H9 (cell line): ENCODE data around the gene AFAP1L2. TPM values are rescaled to one million over a fixed set of nuclear protein-coding genes. Genes with fewer than 3 reads are reported as not detected.

Experiments
- DNase-seq: peaks from one replicate; pipeline ENCODE4 v3.0.0-alpha.2; 2017
- H2AFZ ChIP-seq: one replicate; pipeline ENCODE4 v1.6.1; 2013; ENCODE audit warnings: mild to moderate bottlenecking, low read length, control low read depth, moderate library complexity
- H2AK5ac ChIP-seq: 2 replicates; pipeline ENCODE4 v1.6.1; 2013; ENCODE audit warnings: low read length, control low read depth, mixed read lengths; ENCODE audit not compliant: insufficient read length
- H2BK120ac ChIP-seq: one replicate; pipeline ENCODE4 v1.6.1; 2013; ENCODE audit warnings: low read depth, mild to moderate bottlenecking, low read length, control low read depth, inconsistent platforms; ENCODE audit not compliant: poor library complexity, severe bottlenecking
- H2BK12ac ChIP-seq: 2 replicates; pipeline ENCODE4 v1.6.1; 2013; ENCODE audit warnings: low read length, control low read depth, mixed read lengths, low read depth; ENCODE audit not compliant: insufficient read length
- H2BK15ac ChIP-seq: 2 replicates; pipeline ENCODE4 v1.6.1; 2013; ENCODE audit warnings: low read depth, low read length, control low read depth
- H2BK20ac ChIP-seq: one replicate; pipeline ENCODE4 v1.6.1; 2013; ENCODE audit warnings: low read depth, mild to moderate bottlenecking, low read length, control low read depth, inconsistent platforms; ENCODE audit not compliant: poor library complexity, severe bottlenecking
- H2BK5ac ChIP-seq: 2 replicates; pipeline ENCODE4 v1.6.1; 2013; ENCODE audit warnings: low read length, control low read depth, mixed read lengths; ENCODE audit not compliant: insufficient read length
- H3K14ac ChIP-seq: 2 replicates; pipeline ENCODE4 v1.6.1; 2013; ENCODE audit warnings: low read length, control low read depth; ENCODE audit not compliant: insufficient read depth
- H3K18ac ChIP-seq: 2 replicates; pipeline ENCODE4 v1.6.1; 2013; ENCODE audit warnings: low read depth, mild to moderate bottlenecking, mixed read lengths, low read length, control low read depth; ENCODE audit not compliant: insufficient read length
- H3K23ac ChIP-seq: 2 replicates; pipeline ENCODE4 v1.6.1; 2013; ENCODE audit warnings: low read length, control low read depth, mixed read lengths, low read depth; ENCODE audit not compliant: insufficient read length
- H3K23me2 ChIP-seq: 2 replicates; pipeline ENCODE4 v1.6.1; 2013; ENCODE audit warnings: low read depth, mild to moderate bottlenecking, mixed read lengths, low read length, control low read depth; ENCODE audit not compliant: insufficient read length, poor library complexity, severe bottlenecking
- H3K27ac ChIP-seq: 2 replicates; pipeline ENCODE4 v1.5.1; 2013; ENCODE audit warnings: low read length, control low read depth, mixed read lengths, low read depth; ENCODE audit not compliant: insufficient read length
- H3K27me3 ChIP-seq: 2 replicates; pipeline ENCODE4 v1.6.1; 2013; ENCODE audit warnings: low read length, control low read depth, inconsistent platforms; ENCODE audit not compliant: insufficient read depth
- H3K4ac ChIP-seq: 2 replicates; pipeline ENCODE4 v1.6.1; 2013; ENCODE audit warnings: low read depth, mild to moderate bottlenecking, control low read depth, inconsistent platforms, low read length, moderate library complexity
- H3K4me1 ChIP-seq: 2 replicates; pipeline ENCODE4 v1.6.1; 2013; ENCODE audit warnings: low read length, control low read depth, inconsistent platforms; ENCODE audit not compliant: insufficient read depth
- H3K4me2 ChIP-seq: 2 replicates; pipeline ENCODE4 v1.6.1; 2013; ENCODE audit warnings: low read length, control low read depth, mixed read lengths; ENCODE audit not compliant: insufficient read length, insufficient read depth
- H3K56ac ChIP-seq: 2 replicates; pipeline ENCODE4 v1.6.1; 2013; ENCODE audit warnings: low read depth, mild to moderate bottlenecking, mixed read lengths, low read length, control low read depth; ENCODE audit not compliant: insufficient read length
- H3K79me1 ChIP-seq: 2 replicates; pipeline ENCODE4 v1.6.1; 2013; ENCODE audit warnings: low read depth, mild to moderate bottlenecking, moderate library complexity, low read length, control low read depth, inconsistent platforms; ENCODE audit not compliant: insufficient read depth, poor library complexity, severe bottlenecking
- H3K79me2 ChIP-seq: 2 replicates; pipeline ENCODE4 v1.6.1; 2013; ENCODE audit warnings: low read length, control low read depth, inconsistent platforms; ENCODE audit not compliant: insufficient read depth
- H3K9ac ChIP-seq: 2 replicates; pipeline ENCODE4 v1.6.1; 2013; ENCODE audit warnings: low read length, control low read depth, mixed read lengths; ENCODE audit not compliant: insufficient read length; ENCODE audit errors: extremely low read depth
- H3K9me3 ChIP-seq: one replicate; pipeline ENCODE4 v1.6.1; 2013; ENCODE audit warnings: low read depth, low read length, inconsistent platforms; ENCODE audit not compliant: control insufficient read depth
- H3T11ph ChIP-seq: one replicate; pipeline ENCODE4 v1.6.1; 2013; ENCODE audit warnings: mild to moderate bottlenecking, low read length, control low read depth, inconsistent platforms
- H4K20me1 ChIP-seq: one replicate; pipeline ENCODE4 v1.6.1; 2013; ENCODE audit not compliant: control insufficient read depth, insufficient read length, insufficient read depth
- H4K5ac ChIP-seq: 2 replicates; pipeline ENCODE4 v1.6.1; 2013; ENCODE audit warnings: low read depth, mild to moderate bottlenecking, mixed read lengths, low read length, control low read depth; ENCODE audit not compliant: insufficient read length
- H4K8ac ChIP-seq: replicated peaks from 2 replicates; pipeline ENCODE4 v1.6.1; 2013; ENCODE audit warnings: low read length, control low read depth, mixed read lengths, low read depth; ENCODE audit not compliant: insufficient read length
- H4K91ac ChIP-seq: 2 replicates; pipeline ENCODE4 v1.6.1; 2013; ENCODE audit warnings: low read depth, mild to moderate bottlenecking, moderate library complexity, mixed read lengths, low read length, control low read depth; ENCODE audit not compliant: insufficient read length
- H3K27ac Mint-ChIP-seq, 3 experiments: 2 replicates in 2 of 3; 3 replicates in 1 of 3; pipeline ENCODE4 v1.8.0; 2020 to 2021; ENCODE audit warnings: mixed read lengths in 3 of 3, mild to moderate bottlenecking in 1 of 3, moderate library complexity in 1 of 3
- H3K27me3 Mint-ChIP-seq: 2 replicates; pipeline ENCODE4 v1.8.0; 2021; ENCODE audit warnings: low read depth, mild to moderate bottlenecking, moderate library complexity, mixed read lengths
- H3K36me3 Mint-ChIP-seq, 3 experiments: 2 replicates in 2 of 3; 3 replicates in 1 of 3; pipeline ENCODE4 v1.8.0; 2020 to 2021; ENCODE audit warnings: low read depth in 3 of 3, mixed read lengths in 3 of 3; ENCODE audit not compliant: insufficient read depth in 1 of 3
- H3K4me1 Mint-ChIP-seq, 2 experiments: 2 replicates each; pipeline ENCODE4 v1.8.0; 2020; ENCODE audit warnings: mixed read lengths in 2 of 2
- H3K4me3 Mint-ChIP-seq, 2 experiments: 2 replicates in 1 of 2; 3 replicates in 1 of 2; pipeline ENCODE4 v1.8.0; 2020 to 2021; ENCODE audit warnings: mild to moderate bottlenecking in 2 of 2, mixed read lengths in 2 of 2, moderate library complexity in 1 of 2
- H3K9me3 Mint-ChIP-seq, 2 experiments: 2 replicates in 1 of 2; 3 replicates in 1 of 2; pipeline ENCODE4 v1.8.0; 2020; ENCODE audit warnings: mild to moderate bottlenecking in 2 of 2, mixed read lengths in 2 of 2, moderate library complexity in 1 of 2
- WGBS: extraction: QIAGEN DNeasy Blood & Tissue Kit; methylation state at CpG from one replicate; pipeline ENCODE4 v1.1.7; 2013; ENCODE audit warnings: missing lambda C conversion rate, low lambda C conversion rate, mixed read lengths; ENCODE audit not compliant: insufficient read length; ENCODE audit errors: extremely low coverage; 5-methylcytosine and 5-hydroxymethylcytosine counted together
- total RNA-seq: library from RNA; stranded (reverse); gene quantifications from 2 replicates; pipeline ENCODE4 v1.2.1, GENCODE V29; 2021
- TF ChIP-seq, protein P1 (sequence below): fragments of 200-600 bp; sonication (generic); conservative IDR thresholded peaks from 3 replicates; pipeline ENCODE4 v1.8.0; 2021; ENCODE audit warnings: antibody characterized with exemption, mild to moderate bottlenecking

The AFAP1L2 gene
- total RNA-seq, 1 experiment from 2014 or later = 0.77 TPM

DNA sequence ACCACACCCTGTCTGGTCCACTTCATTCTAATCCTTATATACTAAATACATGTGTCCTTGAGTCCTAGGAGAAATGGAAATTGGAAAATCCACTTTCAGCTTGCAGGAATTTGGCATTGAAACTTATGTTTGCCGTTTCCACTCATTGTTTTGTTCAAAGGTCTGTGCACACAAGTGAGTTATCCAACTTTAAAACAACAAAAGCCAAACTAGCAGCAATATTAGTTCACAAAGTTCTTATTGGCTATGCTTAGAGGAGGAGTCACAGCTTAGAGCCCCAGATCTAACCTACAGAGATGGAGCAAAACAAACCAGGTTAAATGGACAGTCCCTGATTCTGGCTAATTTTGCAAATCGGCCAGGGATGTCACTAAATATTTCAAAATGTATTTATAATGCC, 44.6 kb upstream of the AFAP1L2 start:
- H3K4me1 ChIP-seq = no peaks in the 10 kb centered on the region
- no peak overlapping the region for H3K18ac ChIP-seq
- H2AK5ac ChIP-seq = no peak overlapping the region
- no peak overlapping the region for H2BK15ac ChIP-seq
- H3K27ac ChIP-seq = no peak overlapping the region
- H3K23me2 ChIP-seq = no peaks in the 10 kb centered on the region
- Mint-ChIP-seq H3K9me3 (no peaks in the 10 kb centered on the region), H3K4me3 (no peak overlapping the region), H3K4me1 (peaks cover 5 to 8% of the 10 kb centered on the region in 2 experiments; a peak in 3 of 4 replicates), H3K27ac (no peak overlapping the region; a peak in 1 of 7 replicates), H3K27me3 (no peaks in the 10 kb centered on the region), H3K36me3 (peaks cover 0 to 7% (median 3%) of the 10 kb centered on the region in 3 experiments; a peak in 2 of 7 replicates)
- no peak overlapping the region for H3K56ac ChIP-seq
- H3K14ac ChIP-seq = no peak overlapping the region
- no peak overlapping the region for H3K9ac ChIP-seq
- no peak overlapping the region for H3K23ac ChIP-seq
- H3K79me1 ChIP-seq = no peaks in the 10 kb centered on the region
- H4K5ac ChIP-seq = no peak overlapping the region
- no peak overlapping the region for H3K4ac ChIP-seq
- TF ChIP-seq, protein P1, sequence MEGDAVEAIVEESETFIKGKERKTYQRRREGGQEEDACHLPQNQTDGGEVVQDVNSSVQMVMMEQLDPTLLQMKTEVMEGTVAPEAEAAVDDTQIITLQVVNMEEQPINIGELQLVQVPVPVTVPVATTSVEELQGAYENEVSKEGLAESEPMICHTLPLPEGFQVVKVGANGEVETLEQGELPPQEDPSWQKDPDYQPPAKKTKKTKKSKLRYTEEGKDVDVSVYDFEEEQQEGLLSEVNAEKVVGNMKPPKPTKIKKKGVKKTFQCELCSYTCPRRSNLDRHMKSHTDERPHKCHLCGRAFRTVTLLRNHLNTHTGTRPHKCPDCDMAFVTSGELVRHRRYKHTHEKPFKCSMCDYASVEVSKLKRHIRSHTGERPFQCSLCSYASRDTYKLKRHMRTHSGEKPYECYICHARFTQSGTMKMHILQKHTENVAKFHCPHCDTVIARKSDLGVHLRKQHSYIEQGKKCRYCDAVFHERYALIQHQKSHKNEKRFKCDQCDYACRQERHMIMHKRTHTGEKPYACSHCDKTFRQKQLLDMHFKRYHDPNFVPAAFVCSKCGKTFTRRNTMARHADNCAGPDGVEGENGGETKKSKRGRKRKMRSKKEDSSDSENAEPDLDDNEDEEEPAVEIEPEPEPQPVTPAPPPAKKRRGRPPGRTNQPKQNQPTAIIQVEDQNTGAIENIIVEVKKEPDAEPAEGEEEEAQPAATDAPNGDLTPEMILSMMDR = no peak
- H3K9me3 ChIP-seq = no peaks in the 10 kb centered on the region
- H3K27me3 ChIP-seq = no peaks in the 10 kb centered on the region
- H2BK20ac ChIP-seq = no peak overlapping the region
- no peak overlapping the region for H3T11ph ChIP-seq
- no peak overlapping the region for H2AFZ ChIP-seq
- no peak overlapping the region for H3K4me2 ChIP-seq
- no peak overlapping the region for H2BK12ac ChIP-seq
- H2BK120ac ChIP-seq = no peak overlapping the region
- no peaks in the 10 kb centered on the region for H3K79me2 ChIP-seq
- no peak overlapping the region for H2BK5ac ChIP-seq
- DNase-seq = no peak
- H4K8ac ChIP-seq = no peak overlapping the region
- WGBS = no CpG with 5 or more reads among the region's 2 CpGs
- no peak overlapping the region for H4K91ac ChIP-seq
- no peaks in the 10 kb centered on the region for H4K20me1 ChIP-seq
